Measurements from ENCODE around the gene SPG7.

DNA sequence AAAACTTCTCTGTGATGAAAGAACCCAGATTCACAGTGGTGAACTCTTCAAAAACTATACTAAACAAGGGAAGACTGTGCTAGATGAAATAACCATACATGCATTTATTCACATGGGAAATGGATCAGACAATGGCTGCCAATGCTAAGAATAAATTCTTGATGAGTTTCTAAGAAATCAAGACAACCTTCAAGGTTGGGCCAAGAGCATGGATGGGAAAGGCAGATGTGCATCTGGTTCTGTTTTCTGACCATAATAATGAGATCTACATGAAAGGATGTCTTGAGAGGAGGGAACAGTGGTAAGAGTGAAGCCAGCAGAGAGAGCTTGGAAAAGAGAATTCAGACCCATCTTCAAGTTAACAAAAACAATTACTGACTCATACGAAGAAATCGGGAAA lies 49.2 kb upstream of the SPG7 start:
- TF ChIP-seq POLR2AphosphoS5 (IDR thresholded peaks at IDR 0.05; ENCODE audit: low read depth, low read length) = no peak
- TF ChIP-seq POLR2A (IDR thresholded peaks at IDR 0.05; ENCODE audit: low read depth, low read length) = no peak
- TF ChIP-seq SPI1 (IDR thresholded peaks at IDR 0.05; ENCODE audit: low read depth, low read length) = no peak
- TF ChIP-seq POU2F2 (IDR thresholded peaks at IDR 0.05; ENCODE audit: low read depth, low read length) = no peak
